IMR-90 (cell line): ENCODE measurements around the gene HEPACAM. TPM values are rescaled to one million over a fixed set of nuclear protein-coding genes. Genes with fewer than 3 reads are reported as not detected.

Source experiments
- ATAC-seq: fragments of 200-7000 bp; cut with Tn5 transposase; 2 replicates; pipeline ENCODE4 v1.9.1; 2020; ENCODE audit warnings: low read depth, mild to moderate bottlenecking, moderate library complexity
- BruUV-seq: library from RNA; stranded (reverse); fragments of 400-500 nt; replicated peaks from 2 replicates; lab custom pipeline; 2021; lab: Mats Ljungman, UMichigan
- CTCF ChIA-PET: fragments of 300-600 bp; formaldehyde crosslinking; extraction: SDS; loops from one replicate; lab custom pipeline; 2021; ENCODE audit warnings: antibody characterized with exemption; lab: Yijun Ruan, JAX
- POLR2A ChIA-PET: fragments of 300-600 bp; sonication (Branson Sonifier 250); formaldehyde crosslinking; loops from one replicate; lab custom pipeline; 2022; ENCODE audit warnings: antibody characterized with exemption; ENCODE audit not compliant: unreplicated experiment; lab: Charles Lee
- DNase-seq: peaks from one replicate; pipeline ENCODE4 v3.0.0; 2013
- H2AFZ ChIP-seq: replicated peaks from 2 replicates; pipeline ENCODE3; 2013; ENCODE audit warnings: low read length, mild to moderate bottlenecking; ENCODE audit not compliant: poor library complexity
- H2AK5ac ChIP-seq: 2 replicates; pipeline ENCODE4 v1.6.1; 2013; ENCODE audit warnings: low read depth, low read length, inconsistent platforms
- H2AK9ac ChIP-seq: replicated peaks from 2 replicates; pipeline ENCODE3; 2013; ENCODE audit warnings: mild to moderate bottlenecking, low read depth, low read length, moderate library complexity; ENCODE audit not compliant: poor library complexity
- H2BK120ac ChIP-seq: 2 replicates; pipeline ENCODE4 v1.6.1; 2013; ENCODE audit warnings: low read depth, low read length, inconsistent platforms
- H2BK15ac ChIP-seq: 3 replicates; pipeline ENCODE4 v1.6.1; 2013; ENCODE audit warnings: low read depth, low read length, inconsistent platforms
- H2BK20ac ChIP-seq: 2 replicates; pipeline ENCODE4 v1.6.1; 2013; ENCODE audit warnings: low read depth, mild to moderate bottlenecking, inconsistent platforms, low read length, moderate library complexity
- H2BK5ac ChIP-seq: 2 replicates; pipeline ENCODE4 v1.6.1; 2013; ENCODE audit warnings: mild to moderate bottlenecking, low read depth, low read length, inconsistent platforms; ENCODE audit not compliant: poor library complexity, severe bottlenecking
- H3K14ac ChIP-seq: replicated peaks from 2 replicates; pipeline ENCODE4 v1.6.1; 2013; ENCODE audit warnings: low read depth, low read length, inconsistent platforms
- H3K18ac ChIP-seq: 2 replicates; pipeline ENCODE4 v1.6.1; 2013; ENCODE audit warnings: low read depth, low read length, control low read depth
- H3K23ac ChIP-seq: 2 replicates; pipeline ENCODE4 v1.6.1; 2013; ENCODE audit warnings: low read depth, low read length, inconsistent platforms
- H3K27ac ChIP-seq: 2 replicates; pipeline ENCODE4 v1.5.1; 2013; ENCODE audit warnings: mild to moderate bottlenecking, control low read depth, low read length; ENCODE audit not compliant: insufficient read depth
- H3K27me3 ChIP-seq: 2 replicates; pipeline ENCODE4 v1.6.1; 2013; ENCODE audit warnings: low read length; ENCODE audit not compliant: control insufficient read depth, insufficient read depth
- H3K36me3 ChIP-seq: 2 replicates; pipeline ENCODE4 v1.6.1; 2013; ENCODE audit warnings: low read length, mixed read lengths; ENCODE audit not compliant: control insufficient read depth, insufficient read depth
- H3K4ac ChIP-seq: 2 replicates; pipeline ENCODE4 v1.6.1; 2013; ENCODE audit warnings: low read depth, low read length, inconsistent platforms
- H3K4me1 ChIP-seq: 2 replicates; pipeline ENCODE4 v1.6.1; 2013; ENCODE audit warnings: low read length, mixed read lengths; ENCODE audit not compliant: control insufficient read depth, insufficient read depth
- H3K4me2 ChIP-seq: 2 replicates; pipeline ENCODE4 v1.6.1; 2013; ENCODE audit warnings: low read depth, mild to moderate bottlenecking, control low read depth, low read length, moderate library complexity
- H3K4me3 ChIP-seq: 2 replicates; pipeline ENCODE4 v1.5.1; 2013; ENCODE audit warnings: low read depth, mild to moderate bottlenecking, control low read depth, low read length, moderate library complexity; ENCODE audit not compliant: insufficient read depth
- H3K56ac ChIP-seq: 2 replicates; pipeline ENCODE4 v1.6.1; 2013; ENCODE audit warnings: low read length, inconsistent platforms; ENCODE audit not compliant: insufficient read depth; ENCODE audit errors: extremely low read depth
- H3K79me1 ChIP-seq, 2 experiments: 2 replicates each; pipeline ENCODE4 v1.6.1; 2013; ENCODE audit warnings: low read length in 2 of 2, inconsistent platforms in 1 of 2, low read depth in 1 of 2
- H3K9ac ChIP-seq: 2 replicates; pipeline ENCODE4 v1.6.1; 2013; ENCODE audit warnings: low read depth, low read length, control low read depth
- H3K9me1 ChIP-seq: 2 replicates; pipeline ENCODE4 v1.6.1; 2013; ENCODE audit warnings: low read length, inconsistent platforms; ENCODE audit not compliant: insufficient read depth
- H3K9me3 ChIP-seq: 2 replicates; pipeline ENCODE4 v1.6.1; 2013; ENCODE audit warnings: low read length; ENCODE audit not compliant: control insufficient read depth, insufficient read depth
- H4K20me1 ChIP-seq: 2 replicates; pipeline ENCODE4 v1.6.1; 2013; ENCODE audit warnings: low read length, inconsistent platforms; ENCODE audit not compliant: insufficient read depth
- H4K5ac ChIP-seq: 2 replicates; pipeline ENCODE4 v1.6.1; 2013; ENCODE audit warnings: mild to moderate bottlenecking, low read depth, low read length, control low read depth
- H4K8ac ChIP-seq, 2 experiments: 2 replicates each; pipeline ENCODE4 v1.6.1; 2013; ENCODE audit warnings: low read depth in 2 of 2, low read length in 2 of 2, control low read depth in 1 of 2, inconsistent platforms in 1 of 2
- H4K91ac ChIP-seq: 2 replicates; pipeline ENCODE4 v1.6.1; 2013; ENCODE audit warnings: low read depth, low read length, inconsistent platforms; ENCODE audit not compliant: insufficient read depth
- BHLHE40 ChIP-seq: fragments of 150-350 bp; IDR thresholded peaks from 2 replicates; pipeline ENCODE4 v1.6.1; 2016; ENCODE audit warnings: mild to moderate bottlenecking, low read depth, low read length
- CEBPB ChIP-seq: IDR thresholded peaks from 2 replicates; pipeline ENCODE4 v1.6.1; 2012; ENCODE audit warnings: low read depth, low read length, improper control_type of control experiment
- CHD1 ChIP-seq: IDR thresholded peaks from 2 replicates; pipeline ENCODE4 v1.6.1; 2012; ENCODE audit warnings: low read depth, low read length, improper control_type of control experiment
- ELK1 ChIP-seq: fragments of 150-350 bp; IDR thresholded peaks from 2 replicates; pipeline ENCODE4 v1.6.1; 2016; ENCODE audit warnings: low read depth, mild to moderate bottlenecking, low read length, moderate library complexity, borderline replicate concordance
- FOS ChIP-seq: fragments of 150-350 bp; IDR thresholded peaks from 2 replicates; pipeline ENCODE4 v1.6.1; 2016; ENCODE audit warnings: low read depth, low read length
- RAD21 ChIP-seq: IDR thresholded peaks from 2 replicates; pipeline ENCODE4 v1.6.1; 2012; ENCODE audit warnings: low read length, improper control_type of control experiment
- RFX5 ChIP-seq: IDR thresholded peaks from 2 replicates; pipeline ENCODE4 v1.8.0; 2012; ENCODE audit warnings: low read depth, mild to moderate bottlenecking, low read length, moderate library complexity
- USF2 ChIP-seq: fragments of 150-350 bp; IDR thresholded peaks from 2 replicates; pipeline ENCODE4 v1.6.1; 2017; ENCODE audit warnings: mild to moderate bottlenecking, antibody characterized with exemption, low read length, low read depth
- WGBS, 2 experiments: methylation state at CpG; one replicate each; pipeline versions ENCODE4 v1.1.5 to v1.1.7; 2013; ENCODE audit warnings: missing lambda C conversion rate in 2 of 2; ENCODE audit not compliant: insufficient read length in 1 of 2; ENCODE audit errors: extremely low coverage in 2 of 2; 5-methylcytosine and 5-hydroxymethylcytosine counted together
- dilution Hi-C: fragments of 300-500 bp; cut with HindIII; formaldehyde crosslinking; loops from one replicate; pipeline ENCODE4 v1.14.3; 2018; ENCODE audit warnings: low sequenced_read_pairs; ENCODE audit not compliant: unreplicated experiment
- in situ Hi-C: fragments of 300-500 bp; cut with MboI; formaldehyde crosslinking; loops from 3 replicates; pipeline ENCODE4 v1.14.3; 2019; ENCODE audit warnings: low sequenced_read_pairs, inconsistent platforms, mixed read lengths
- intact Hi-C: fragments of 100-400 bp; cut with micrococcal nuclease; formaldehyde crosslinking; loops from 2 replicates; pipeline ENCODE4 v1.10.0; 2022
- polyA plus RNA-seq, 3 experiments: library from polyadenylated mRNA; depleted of rRNA; stranded (reverse); fragments of >200 nt; gene quantifications; 2 replicates each; pipeline ENCODE4 v1.2.3, GENCODE V29; 2012; ENCODE audit warnings: low replicate concordance in 1 of 3
- total RNA-seq: library from RNA; depleted of rRNA; stranded (reverse); fragments of >200 nt; gene quantifications from 2 replicates; pipeline ENCODE4 v1.2.3, GENCODE V29; 2012

The HEPACAM gene
- total and polyA plus RNA-seq, 2 of the 4 experiments (the other 2 are of a cell fraction) = 0.09 to 0.18 TPM

GRCh38 chr11:124894606-124895430, 41.0 kb downstream of the HEPACAM start:
- no peak overlapping the region for H3K9ac ChIP-seq
- no peaks in the 10 kb centered on the region for H3K36me3 ChIP-seq
- H2BK120ac ChIP-seq = peak overlapping the region; percentile 48
- H4K91ac ChIP-seq = 0 out of 2 replicates have a peak overlapping the region, but pooled peaks have one; percentile 23
- peak overlapping the region; percentile 39; the same call in 1 of the 3 replicates for H2BK15ac ChIP-seq
- no peak for DNase-seq
- H4K5ac ChIP-seq = no peak overlapping the region
- TF ChIP-seq RAD21 (no peak), BHLHE40 (no peak), USF2 (no peak), CHD1 (no peak), RFX5 (no peak), CEBPB (no peak), FOS (no peak), ELK1 (no peak)
- peak overlapping the region; percentile 36 for H2AFZ ChIP-seq
- H4K8ac ChIP-seq = 0 out of 4 replicates have a peak overlapping the region, but pooled peaks of 1 of the 2 experiments have one; percentile 4
- H3K4ac ChIP-seq = no peak overlapping the region
- BruUV-seq = no TSS peak
- no peaks in the 10 kb centered on the region for H3K9me3 ChIP-seq
- no peak overlapping the region for H3K18ac ChIP-seq
- H2BK20ac ChIP-seq = peak overlapping the region; percentile 33; the same call in 1 of the 2 replicates
- peak overlapping the region; percentile 75 for H2AK9ac ChIP-seq
- 13% methylated on average over 1 of the region's 4 CpGs; no CpG with 5 or more reads in 1 of the 2 experiments for WGBS, 2 experiments
- H2AK5ac ChIP-seq = peak overlapping the region; percentile 80
- H3K9me1 ChIP-seq = peaks cover 31% of the 10 kb centered on the region
- H3K4me2 ChIP-seq = no peak overlapping the region
- no peak overlapping the region for H3K4me3 ChIP-seq
- H4K20me1 ChIP-seq = no peaks in the 10 kb centered on the region
- ChIA-PET CTCF (no interaction called here), POLR2A (no interaction called here)
- dilution Hi-C loops = no loop called here
- no peak overlapping the region for H3K23ac ChIP-seq
- no peak overlapping the region for H2BK5ac ChIP-seq
- H3K14ac ChIP-seq = peak overlapping the region; percentile 65; the same call in 1 of the 2 replicates
- peaks cover 27% of the 10 kb centered on the region for H3K4me1 ChIP-seq
- no peak overlapping the region for H3K27ac ChIP-seq
- H3K56ac ChIP-seq = no peak overlapping the region
- no peaks in the 10 kb centered on the region for H3K27me3 ChIP-seq
- intact Hi-C loops = no loop called here
- H3K79me1 ChIP-seq = peaks cover 0 to 5% of the 10 kb centered on the region in 2 experiments; a peak in 2 of 4 replicates
- no peak for ATAC-seq
- in situ Hi-C loops = no loop called here
